Measurements from ENCODE around the gene ZRSR2. TPM values are rescaled to one million over a fixed set of nuclear protein-coding genes. Genes with fewer than 3 reads are reported as not detected.

The ZRSR2 gene
- polyA plus RNA-seq, 1 donor from 2014 or later, result 43.8 TPM

- Mint-ChIP-seq H3K4me3 (peak within 1 kb of the TSS; percentile 97 to 98 (median 98)), H3K4me1 (peaks cover 14 to 26% (median 24%) of the 10 kb centered on the region in 3 donors), H3K27me3 (no peaks in the 10 kb centered on the region), H3K36me3 (peaks cover 2% of the 10 kb centered on the region), H3K9me3 (no peaks in the 10 kb centered on the region), H3K27ac (peak within 1 kb of the TSS; percentile 98 to 99 (median 99))
Observed at GRCh38 chrX:15854712-15855567, 64.7 kb downstream of the ZRSR2 start, which contains the start of gene AP1S2. TSS of gene AP1S2 (minus strand) at chrX:15854813. CDS start at chrX:15852524, 2,289 bp downstream.

- no peaks in the 10 kb centered on the region for H3K27me3 Mint-ChIP-seq
- peak overlapping the region; percentile 97 to 98 (median 98) for H3K4me3 Mint-ChIP-seq
- H3K9me3 Mint-ChIP-seq, result no peaks in the 10 kb centered on the region
- peaks cover 12 to 24% (median 22%) of the 10 kb centered on the region in 3 donors for H3K4me1 Mint-ChIP-seq
- H3K36me3 Mint-ChIP-seq, result peaks cover 2% of the 10 kb centered on the region
- peak overlapping the region; percentile 98 to 99 (median 99) for H3K27ac Mint-ChIP-seq
Observed at GRCh38 chrX:15855568-15856221, 65.4 kb downstream of the ZRSR2 start.

- H3K27ac Mint-ChIP-seq, result peak overlapping the region; percentile 98 to 99 (median 99)
- peak overlapping the region; percentile 97 to 98 (median 98) for H3K4me3 Mint-ChIP-seq
- no peaks in the 10 kb centered on the region for H3K27me3 Mint-ChIP-seq
- no peaks in the 10 kb centered on the region for H3K9me3 Mint-ChIP-seq
- H3K4me1 Mint-ChIP-seq, result peaks cover 12 to 24% (median 21%) of the 10 kb centered on the region in 3 donors
- H3K36me3 Mint-ChIP-seq, result no peaks in the 10 kb centered on the region
Observed at GRCh38 chrX:15856222-15856587, 65.9 kb downstream of the ZRSR2 start.

- H3K27ac Mint-ChIP-seq, result peak overlapping the region; percentile 98 to 99 (median 99)
- peaks cover 3% of the 10 kb centered on the region for H3K36me3 Mint-ChIP-seq
- H3K9me3 Mint-ChIP-seq, result no peaks in the 10 kb centered on the region
- peaks cover 12 to 24% (median 21%) of the 10 kb centered on the region in 3 donors for H3K4me1 Mint-ChIP-seq
- H3K27me3 Mint-ChIP-seq, result peaks cover 4% of the 10 kb centered on the region
- peak overlapping the region; percentile 97 to 98 (median 98) for H3K4me3 Mint-ChIP-seq
Observed at GRCh38 chrX:15856636-15857035, 66.4 kb downstream of the ZRSR2 start.

- Mint-ChIP-seq H3K27ac (no peak overlapping the region), H3K4me1 (peaks cover 12 to 24% (median 14%) of the 10 kb centered on the region in 3 donors), H3K9me3 (no peaks in the 10 kb centered on the region)
Observed at GRCh38 chrX:15858051-15858450, 67.8 kb downstream of the ZRSR2 start.

GRCh38 chrX:15860921-15861320 lies 70.6 kb downstream of the ZRSR2 start:
- H3K36me3 Mint-ChIP-seq, result peaks cover 3% of the 10 kb centered on the region
- no peak overlapping the region for H3K27ac Mint-ChIP-seq
- no peaks in the 10 kb centered on the region for H3K9me3 Mint-ChIP-seq
- H3K27me3 Mint-ChIP-seq, result peaks cover 5% of the 10 kb centered on the region
- H3K4me3 Mint-ChIP-seq, result no peak overlapping the region
- H3K4me1 Mint-ChIP-seq, result peaks cover 5 to 12% (median 6%) of the 10 kb centered on the region in 3 donors

More at GRCh38 chrX:15858051-15858450, 67.8 kb downstream of the ZRSR2 start:
- Mint-ChIP-seq H3K27me3 (peaks cover 5% of the 10 kb centered on the region), H3K36me3 (peaks cover 3% of the 10 kb centered on the region), H3K4me3 (no peak overlapping the region)

- Mint-ChIP-seq H3K9me3 (no peaks in the 10 kb centered on the region), H3K27me3 (peaks cover 5% of the 10 kb centered on the region), H3K27ac (no peak overlapping the region), H3K4me1 (no peaks in the 10 kb centered on the region), H3K4me3 (no peak overlapping the region), H3K36me3 (peaks cover 3% of the 10 kb centered on the region)
Observed at GRCh38 chrX:15864023-15864422, 73.7 kb downstream of the ZRSR2 start.

- peaks cover 5% of the 10 kb centered on the region for H3K27me3 Mint-ChIP-seq
- H3K36me3 Mint-ChIP-seq, result peaks cover 3% of the 10 kb centered on the region
- H3K4me3 Mint-ChIP-seq, result no peak overlapping the region
- H3K27ac Mint-ChIP-seq, result no peak overlapping the region
- H3K4me1 Mint-ChIP-seq, result no peaks in the 10 kb centered on the region
- H3K9me3 Mint-ChIP-seq, result no peaks in the 10 kb centered on the region
Observed at GRCh38 chrX:15864629-15865028, 74.3 kb downstream of the ZRSR2 start.

- Mint-ChIP-seq H3K9me3 (no peaks in the 10 kb centered on the region), H3K27ac (no peak overlapping the region), H3K4me1 (peaks cover 0 to 2% (median 0%) of the 10 kb centered on the region in 3 donors), H3K27me3 (peaks cover 5% of the 10 kb centered on the region), H3K4me3 (no peak overlapping the region), H3K36me3 (peaks cover 3% of the 10 kb centered on the region)
Observed at GRCh38 chrX:15866147-15866546, 75.9 kb downstream of the ZRSR2 start.

GRCh38 chrX:15869695-15870094 lies 79.4 kb downstream of the ZRSR2 start:
- peaks cover 0 to 4% (median 0%) of the 10 kb centered on the region in 3 donors for H3K4me1 Mint-ChIP-seq
- H3K27me3 Mint-ChIP-seq, result no peaks in the 10 kb centered on the region
- H3K27ac Mint-ChIP-seq, result no peak overlapping the region
- no peak overlapping the region for H3K4me3 Mint-ChIP-seq
- no peaks in the 10 kb centered on the region for H3K9me3 Mint-ChIP-seq
- no peaks in the 10 kb centered on the region for H3K36me3 Mint-ChIP-seq

- H3K4me1 Mint-ChIP-seq, result peaks cover 0 to 4% (median 3%) of the 10 kb centered on the region in 3 donors
Observed at GRCh38 chrX:15870310-15870709, 80.0 kb downstream of the ZRSR2 start.

More at GRCh38 chrX:15870310-15870709, 80.0 kb downstream of the ZRSR2 start:
- Mint-ChIP-seq H3K4me3 (no peak overlapping the region), H3K27me3 (no peaks in the 10 kb centered on the region), H3K9me3 (no peaks in the 10 kb centered on the region), H3K27ac (no peak overlapping the region), H3K36me3 (no peaks in the 10 kb centered on the region)

Other genes with a start within 250 kb of the ZRSR2 start
- gene ACE2, start 189.5 kb upstream of the ZRSR2 start, polyA plus RNA-seq, result not detected
- gene CLTRN, start 125.7 kb upstream of the ZRSR2 start, polyA plus RNA-seq, result not detected
- 25.0 TPM for gene CA5B, start 52.2 kb upstream of the ZRSR2 start, polyA plus RNA-seq
- gene AP1S2, start 64.3 kb downstream of the ZRSR2 start, polyA plus RNA-seq, result 80.7 TPM